Endothelial cell of umbilical vein (primary cell): ENCODE results near the gene HDAC4.

Experiments
- MYC ChIP-seq: IDR thresholded peaks from one replicate; pipeline ENCODE4 v1.6.1; 2011; ENCODE audit warnings: mild to moderate bottlenecking, low read depth, low read length
- TF ChIP-seq, protein P1 (sequence below), 2 donors: IDR thresholded peaks; 1 replicate in 1 of 2; 2 replicates in 1 of 2; pipeline ENCODE4 v1.5.1; 2011; ENCODE audit warnings: low read length in 2 of 2, mild to moderate bottlenecking in 2 of 2, moderate library complexity in 2 of 2, control low read depth in 1 of 2, inconsistent platforms in 1 of 2, low read depth in 1 of 2; ENCODE audit not compliant: insufficient read depth in 1 of 2; ENCODE audit errors: extremely low read depth in 1 of 2

DNA sequence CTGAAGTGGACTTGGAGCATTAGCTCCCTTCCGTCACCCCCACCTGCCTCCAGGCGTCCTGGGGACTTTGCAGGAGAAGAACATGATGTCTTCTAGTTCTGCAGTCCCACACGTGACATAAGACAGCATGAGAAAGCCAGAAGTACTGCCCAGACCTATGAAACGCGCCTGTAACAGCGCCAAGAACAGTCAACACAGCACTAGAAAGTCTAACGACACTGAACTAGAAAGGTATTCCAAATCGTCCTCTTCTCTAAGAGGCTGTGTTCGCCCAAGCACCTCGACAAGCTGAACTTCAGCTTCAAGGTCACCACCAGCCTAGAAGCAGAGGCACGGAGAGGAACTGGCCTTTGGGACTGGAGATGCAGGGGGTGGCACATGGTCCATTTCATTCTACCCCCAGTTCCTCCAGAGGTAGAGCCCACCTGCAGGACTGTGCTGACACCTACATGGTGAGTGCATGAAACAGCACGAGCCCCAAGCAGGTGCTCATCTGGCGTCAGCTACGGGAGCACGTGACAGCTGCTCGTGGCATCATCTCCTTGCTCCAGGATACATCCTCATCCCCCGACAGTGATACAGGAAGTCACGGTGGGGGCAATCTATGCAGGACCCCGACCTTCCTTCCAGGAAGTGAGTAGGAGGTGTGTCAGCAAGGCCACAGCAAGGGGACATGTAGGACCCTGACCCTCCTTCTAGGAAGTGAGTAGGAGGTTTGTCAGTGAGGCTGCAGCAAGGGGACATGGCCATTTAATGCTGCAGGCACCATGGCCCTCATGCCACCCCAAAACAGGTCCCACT is 3.7 kb downstream of the HDAC4 start:
- TF ChIP-seq, protein P1, sequence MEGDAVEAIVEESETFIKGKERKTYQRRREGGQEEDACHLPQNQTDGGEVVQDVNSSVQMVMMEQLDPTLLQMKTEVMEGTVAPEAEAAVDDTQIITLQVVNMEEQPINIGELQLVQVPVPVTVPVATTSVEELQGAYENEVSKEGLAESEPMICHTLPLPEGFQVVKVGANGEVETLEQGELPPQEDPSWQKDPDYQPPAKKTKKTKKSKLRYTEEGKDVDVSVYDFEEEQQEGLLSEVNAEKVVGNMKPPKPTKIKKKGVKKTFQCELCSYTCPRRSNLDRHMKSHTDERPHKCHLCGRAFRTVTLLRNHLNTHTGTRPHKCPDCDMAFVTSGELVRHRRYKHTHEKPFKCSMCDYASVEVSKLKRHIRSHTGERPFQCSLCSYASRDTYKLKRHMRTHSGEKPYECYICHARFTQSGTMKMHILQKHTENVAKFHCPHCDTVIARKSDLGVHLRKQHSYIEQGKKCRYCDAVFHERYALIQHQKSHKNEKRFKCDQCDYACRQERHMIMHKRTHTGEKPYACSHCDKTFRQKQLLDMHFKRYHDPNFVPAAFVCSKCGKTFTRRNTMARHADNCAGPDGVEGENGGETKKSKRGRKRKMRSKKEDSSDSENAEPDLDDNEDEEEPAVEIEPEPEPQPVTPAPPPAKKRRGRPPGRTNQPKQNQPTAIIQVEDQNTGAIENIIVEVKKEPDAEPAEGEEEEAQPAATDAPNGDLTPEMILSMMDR (IDR thresholded peaks at IDR 0.05; ENCODE audit: extremely low read depth in 1 of 2, insufficient read depth in 1 of 2, low read depth in 1 of 2, low read length in 2 of 2), result no peak
- TF ChIP-seq MYC, result no peak
